Astrocyte (in vitro differentiated cells and primary cell): ENCODE measurements around the gene ASB18. TPM values are rescaled to one million over a fixed set of nuclear protein-coding genes. Genes with fewer than 3 reads are reported as not detected.

Experiments used
- DNase-seq: peaks from one replicate; pipeline ENCODE4 v3.0.0-alpha.2; 2010; ENCODE audit warnings: low read depth
- FAIRE-seq: peaks from 2 replicates; lab custom pipeline; 2011; peaks lifted over from hg19 to GRCh38; lab: Jason Lieb, UNC
- H2AFZ ChIP-seq: 2 replicates; pipeline ENCODE4 v1.6.0; 2012; ENCODE audit warnings: low read depth, low read length, inconsistent platforms
- H3K27ac ChIP-seq: 2 replicates; pipeline ENCODE4 v1.5.1; 2011; ENCODE audit warnings: low read depth, low read length, inconsistent platforms
- H3K27me3 ChIP-seq: 2 replicates; pipeline ENCODE4 v1.6.0; 2011; ENCODE audit warnings: low read length, inconsistent platforms; ENCODE audit not compliant: insufficient read depth
- H3K36me3 ChIP-seq: 2 replicates; pipeline ENCODE4 v1.5.1; 2011; ENCODE audit warnings: low read length, inconsistent platforms; ENCODE audit not compliant: insufficient read depth
- H3K4me1 ChIP-seq: 2 replicates; pipeline ENCODE4 v1.5.1; 2011; ENCODE audit warnings: low read length, inconsistent platforms; ENCODE audit not compliant: insufficient read depth
- H3K4me2 ChIP-seq: 2 replicates; pipeline ENCODE4 v1.6.0; 2012; ENCODE audit warnings: low read length, inconsistent platforms
- H3K4me3 ChIP-seq: 2 replicates; pipeline ENCODE4 v1.5.1; 2011; ENCODE audit warnings: low read depth, mild to moderate bottlenecking, low read length, inconsistent platforms; ENCODE audit not compliant: insufficient read depth
- H3K79me2 ChIP-seq: 2 replicates; pipeline ENCODE4 v1.6.0; 2012; ENCODE audit warnings: mild to moderate bottlenecking, low read length, inconsistent platforms; ENCODE audit not compliant: insufficient read depth
- H3K9ac ChIP-seq: 2 replicates; pipeline ENCODE4 v1.6.0; 2012; ENCODE audit warnings: mild to moderate bottlenecking, low read length, inconsistent platforms
- H3K9me3 ChIP-seq: 2 replicates; pipeline ENCODE4 v1.5.1; 2012; ENCODE audit warnings: low read depth, mild to moderate bottlenecking, low read length, inconsistent platforms; ENCODE audit not compliant: insufficient read depth
- H4K20me1 ChIP-seq: 2 replicates; pipeline ENCODE4 v1.6.0; 2012; ENCODE audit warnings: low read length, inconsistent platforms; ENCODE audit not compliant: insufficient read depth
- H3K27ac Mint-ChIP-seq: one replicate; pipeline ENCODE4 v1.8.0; 2021; ENCODE audit warnings: mild to moderate bottlenecking, mixed read lengths; ENCODE audit not compliant: unreplicated experiment
- H3K27me3 Mint-ChIP-seq: one replicate; pipeline ENCODE4 v1.8.0; 2021; ENCODE audit warnings: low read depth, mixed read lengths; ENCODE audit not compliant: unreplicated experiment
- H3K36me3 Mint-ChIP-seq: one replicate; pipeline ENCODE4 v1.8.0; 2021; ENCODE audit warnings: low read depth, mixed read lengths; ENCODE audit not compliant: unreplicated experiment
- H3K4me1 Mint-ChIP-seq: one replicate; pipeline ENCODE4 v1.8.0; 2021; ENCODE audit warnings: low read depth, mixed read lengths; ENCODE audit not compliant: unreplicated experiment
- H3K4me3 Mint-ChIP-seq: one replicate; pipeline ENCODE4 v1.8.0; 2021; ENCODE audit warnings: mild to moderate bottlenecking, moderate library complexity, mixed read lengths; ENCODE audit not compliant: unreplicated experiment
- H3K9me3 Mint-ChIP-seq: one replicate; pipeline ENCODE4 v1.8.0; 2021; ENCODE audit warnings: mild to moderate bottlenecking, mixed read lengths; ENCODE audit not compliant: unreplicated experiment
- EZH2 ChIP-seq: IDR thresholded peaks from 2 replicates; pipeline ENCODE4 v1.6.1; 2012; ENCODE audit warnings: mild to moderate bottlenecking, low read length, inconsistent platforms; ENCODE audit not compliant: insufficient read depth
- total RNA-seq: library from RNA; stranded (reverse); gene quantifications from 2 replicates; pipeline ENCODE4 v1.2.1, GENCODE V29; 2021
- TF ChIP-seq, protein P1 (sequence below): IDR thresholded peaks from 2 replicates; pipeline ENCODE4 v1.5.1; 2011; ENCODE audit warnings: low read depth, mild to moderate bottlenecking, inconsistent platforms, low read length, moderate library complexity; ENCODE audit not compliant: insufficient read depth

ASB18 gene
- total RNA-seq, 1 donor from 2014 or later, result not detected

DNA sequence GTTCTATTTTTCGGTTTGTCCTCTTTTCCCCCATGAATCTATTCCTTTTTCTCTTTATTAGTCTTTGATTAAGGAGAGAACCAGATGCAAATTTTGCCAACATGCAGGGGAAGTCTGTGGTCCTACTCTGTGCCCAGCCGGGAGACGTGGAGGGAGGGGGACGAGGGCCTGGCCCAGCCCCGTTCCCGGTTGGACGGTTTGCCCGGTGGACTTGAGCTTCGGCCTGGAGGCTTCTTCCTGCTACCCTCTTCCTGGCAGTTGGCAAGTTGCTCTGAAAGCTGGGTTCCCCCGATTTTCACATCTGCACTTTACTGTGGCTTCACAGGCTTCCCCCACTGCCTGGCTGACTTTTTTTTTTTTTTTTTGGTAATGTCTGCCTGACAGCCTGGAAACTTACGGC lies 56.7 kb downstream of the ASB18 start:
- Mint-ChIP-seq H3K9me3 (no peaks in the 10 kb centered on the region), H3K36me3 (no peaks in the 10 kb centered on the region), H3K4me3 (no peak overlapping the region), H3K27ac (no peak overlapping the region), H3K4me1 (peaks cover 5% of the 10 kb centered on the region), H3K27me3 (no peaks in the 10 kb centered on the region)
- Histone ChIP-seq H3K4me3 (no peak overlapping the region), H3K4me1 (no peaks in the 10 kb centered on the region), H2AFZ (no peak overlapping the region), H3K27ac (no peak overlapping the region), H3K27me3 (no peaks in the 10 kb centered on the region), H4K20me1 (no peaks in the 10 kb centered on the region), H3K36me3 (no peaks in the 10 kb centered on the region), H3K4me2 (no peak overlapping the region), H3K79me2 (no peaks in the 10 kb centered on the region), H3K9me3 (peaks cover 6% of the 10 kb centered on the region), H3K9ac (no peak overlapping the region)
- FAIRE-seq (no peak), DNase-seq (no peak)
- no peak for TF ChIP-seq EZH2
- TF ChIP-seq, protein P1, sequence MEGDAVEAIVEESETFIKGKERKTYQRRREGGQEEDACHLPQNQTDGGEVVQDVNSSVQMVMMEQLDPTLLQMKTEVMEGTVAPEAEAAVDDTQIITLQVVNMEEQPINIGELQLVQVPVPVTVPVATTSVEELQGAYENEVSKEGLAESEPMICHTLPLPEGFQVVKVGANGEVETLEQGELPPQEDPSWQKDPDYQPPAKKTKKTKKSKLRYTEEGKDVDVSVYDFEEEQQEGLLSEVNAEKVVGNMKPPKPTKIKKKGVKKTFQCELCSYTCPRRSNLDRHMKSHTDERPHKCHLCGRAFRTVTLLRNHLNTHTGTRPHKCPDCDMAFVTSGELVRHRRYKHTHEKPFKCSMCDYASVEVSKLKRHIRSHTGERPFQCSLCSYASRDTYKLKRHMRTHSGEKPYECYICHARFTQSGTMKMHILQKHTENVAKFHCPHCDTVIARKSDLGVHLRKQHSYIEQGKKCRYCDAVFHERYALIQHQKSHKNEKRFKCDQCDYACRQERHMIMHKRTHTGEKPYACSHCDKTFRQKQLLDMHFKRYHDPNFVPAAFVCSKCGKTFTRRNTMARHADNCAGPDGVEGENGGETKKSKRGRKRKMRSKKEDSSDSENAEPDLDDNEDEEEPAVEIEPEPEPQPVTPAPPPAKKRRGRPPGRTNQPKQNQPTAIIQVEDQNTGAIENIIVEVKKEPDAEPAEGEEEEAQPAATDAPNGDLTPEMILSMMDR, result no peak

DNA sequence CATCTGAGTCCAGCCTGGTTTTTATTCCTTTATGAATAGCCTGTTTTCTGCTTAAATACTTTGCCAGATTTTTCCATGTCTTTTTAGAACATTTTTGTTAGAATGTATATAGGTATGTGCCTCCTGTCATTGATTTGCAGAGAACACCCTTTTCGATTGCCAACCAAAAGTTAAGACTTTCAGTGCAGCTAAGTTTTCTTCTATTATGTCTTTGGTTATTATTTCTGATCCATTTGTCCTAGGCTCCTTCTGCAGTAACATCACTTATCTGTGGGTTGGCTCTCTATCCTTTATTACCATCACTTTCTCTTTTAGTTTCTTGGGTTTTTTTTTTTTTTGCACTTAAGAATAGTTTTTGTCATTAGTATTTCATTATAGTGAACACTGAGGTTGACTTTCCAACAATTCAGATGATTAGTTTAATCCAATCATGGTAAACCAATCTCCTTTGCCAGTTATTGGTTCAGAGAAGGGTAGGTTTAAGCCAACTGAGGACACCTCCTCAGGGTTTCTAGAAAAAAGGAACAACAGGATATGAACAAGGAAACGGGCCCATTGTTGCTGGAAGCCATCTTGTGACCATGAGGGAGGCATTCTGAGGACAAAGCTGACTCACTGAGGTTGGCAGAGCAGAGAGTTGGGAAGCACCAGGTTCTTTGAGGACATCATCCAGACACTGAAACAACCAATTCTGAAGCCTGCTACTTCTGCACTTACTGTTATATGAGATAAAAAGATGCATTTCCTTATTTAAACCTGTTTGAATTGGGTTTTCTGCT lies 58.1 kb downstream of the ASB18 start:
- no peak for DNase-seq
- Mint-ChIP-seq H3K4me3 (no peak overlapping the region), H3K27me3 (peaks cover under 1% of the 10 kb centered on the region), H3K27ac (no peak overlapping the region), H3K4me1 (peaks cover 5% of the 10 kb centered on the region), H3K9me3 (no peaks in the 10 kb centered on the region), H3K36me3 (no peaks in the 10 kb centered on the region)
- no peak for FAIRE-seq
- Histone ChIP-seq H3K79me2 (no peaks in the 10 kb centered on the region), H3K9ac (no peak overlapping the region), H3K4me2 (no peak overlapping the region), H3K36me3 (no peaks in the 10 kb centered on the region), H2AFZ (no peak overlapping the region), H3K27ac (no peak overlapping the region), H3K9me3 (peaks cover 6% of the 10 kb centered on the region), H3K4me3 (no peak overlapping the region), H3K4me1 (no peaks in the 10 kb centered on the region), H4K20me1 (no peaks in the 10 kb centered on the region), H3K27me3 (no peaks in the 10 kb centered on the region)
- TF ChIP-seq, protein P1, result no peak
- TF ChIP-seq EZH2, result no peak

DNA sequence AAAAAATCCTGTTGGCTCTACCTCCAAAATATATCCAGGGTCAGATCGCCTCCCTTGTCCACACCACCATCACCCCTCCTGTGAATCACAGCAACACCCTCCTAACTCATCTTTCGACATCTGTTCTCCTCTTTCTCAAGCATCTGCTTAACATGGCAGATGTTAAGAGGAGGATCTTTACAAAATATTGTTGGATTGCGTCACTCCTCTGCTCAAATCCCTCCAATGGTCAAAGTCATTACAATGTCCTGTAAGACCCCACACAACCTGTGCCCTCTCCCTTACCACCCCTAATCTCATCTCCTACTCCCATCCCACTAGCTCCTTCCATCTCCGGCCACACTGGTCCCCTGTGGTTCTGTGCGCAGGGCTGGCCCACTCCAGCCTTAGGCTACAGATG lies 59.3 kb downstream of the ASB18 start:
- Mint-ChIP-seq H3K27ac (no peak overlapping the region), H3K36me3 (no peaks in the 10 kb centered on the region), H3K9me3 (no peaks in the 10 kb centered on the region), H3K4me1 (peaks cover 5% of the 10 kb centered on the region), H3K4me3 (no peak overlapping the region), H3K27me3 (peaks cover 5% of the 10 kb centered on the region)
- H3K9me3 ChIP-seq, result peaks cover 6% of the 10 kb centered on the region
- TF ChIP-seq, protein P1, result no peak
- TF ChIP-seq EZH2, result no peak
- H3K27ac ChIP-seq, result no peak overlapping the region
- no peak overlapping the region for H2AFZ ChIP-seq
- H3K4me1 ChIP-seq, result no peaks in the 10 kb centered on the region
- H3K4me2 ChIP-seq, result no peak overlapping the region
- no peak overlapping the region for H3K4me3 ChIP-seq
- H3K79me2 ChIP-seq, result no peaks in the 10 kb centered on the region
- FAIRE-seq (no peak), DNase-seq (no peak)
- no peaks in the 10 kb centered on the region for H3K36me3 ChIP-seq
- H3K9ac ChIP-seq, result no peak overlapping the region
- H4K20me1 ChIP-seq, result no peaks in the 10 kb centered on the region
- no peaks in the 10 kb centered on the region for H3K27me3 ChIP-seq
